Measurements from ENCODE around the gene LMNTD1. TPM values are rescaled to one million over a fixed set of nuclear protein-coding genes. Genes with fewer than 3 reads are reported as not detected.

The LMNTD1 gene
- total and polyA plus RNA-seq, 4 donors, result 0.18 to 14.9 (median 3.4) TPM

DNA sequence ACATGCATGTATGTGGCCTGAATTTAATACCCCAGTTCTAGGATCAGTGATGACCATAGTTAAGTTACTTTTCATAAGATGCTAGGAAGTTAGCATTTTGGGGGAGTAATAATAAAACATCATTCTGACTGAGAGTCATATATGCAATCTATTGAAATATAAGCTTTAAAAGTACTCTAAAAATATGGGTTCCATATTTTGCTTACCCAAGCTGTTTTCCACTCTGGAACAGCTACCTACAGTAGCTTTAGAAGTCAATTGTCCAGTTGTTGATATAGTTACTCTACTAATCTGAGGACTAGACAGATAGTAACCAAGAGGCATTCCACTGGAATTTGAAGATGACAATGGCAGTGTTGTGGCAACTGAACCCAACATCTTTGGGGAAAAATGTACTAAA lies 4.0 kb downstream of the LMNTD1 start:
- no peaks in the 10 kb centered on the region for H3K36me3 ChIP-seq (ENCODE audit: control insufficient read depth in 4 of 4, insufficient read depth in 4 of 4, low read length in 4 of 4)
- H3K4me1 ChIP-seq (ENCODE audit: control insufficient read depth in 5 of 5, insufficient read depth in 5 of 5, low read length in 5 of 5), result no peaks in the 10 kb centered on the region
- ATAC-seq (ENCODE audit: insufficient read depth, low FRiP score) (no peak), DNase-seq (no peak)
- no peak overlapping the region for H3K27ac ChIP-seq (ENCODE audit: low read depth in 1 of 2, low read length in 1 of 2)
- no peak overlapping the region for H3K9ac ChIP-seq (ENCODE audit: insufficient read depth in 1 of 2, low read length in 2 of 2)
- H3K9me3 ChIP-seq (ENCODE audit: control insufficient read depth in 4 of 4, insufficient read depth in 3 of 4, low read length in 3 of 4), result no peaks in the 10 kb centered on the region
- H3K4me3 ChIP-seq, result no peak overlapping the region
- H3K27me3 ChIP-seq (ENCODE audit: control insufficient read depth in 3 of 3, insufficient read depth in 3 of 3, low read length in 2 of 3), result no peaks in the 10 kb centered on the region
- TF ChIP-seq, protein P1, sequence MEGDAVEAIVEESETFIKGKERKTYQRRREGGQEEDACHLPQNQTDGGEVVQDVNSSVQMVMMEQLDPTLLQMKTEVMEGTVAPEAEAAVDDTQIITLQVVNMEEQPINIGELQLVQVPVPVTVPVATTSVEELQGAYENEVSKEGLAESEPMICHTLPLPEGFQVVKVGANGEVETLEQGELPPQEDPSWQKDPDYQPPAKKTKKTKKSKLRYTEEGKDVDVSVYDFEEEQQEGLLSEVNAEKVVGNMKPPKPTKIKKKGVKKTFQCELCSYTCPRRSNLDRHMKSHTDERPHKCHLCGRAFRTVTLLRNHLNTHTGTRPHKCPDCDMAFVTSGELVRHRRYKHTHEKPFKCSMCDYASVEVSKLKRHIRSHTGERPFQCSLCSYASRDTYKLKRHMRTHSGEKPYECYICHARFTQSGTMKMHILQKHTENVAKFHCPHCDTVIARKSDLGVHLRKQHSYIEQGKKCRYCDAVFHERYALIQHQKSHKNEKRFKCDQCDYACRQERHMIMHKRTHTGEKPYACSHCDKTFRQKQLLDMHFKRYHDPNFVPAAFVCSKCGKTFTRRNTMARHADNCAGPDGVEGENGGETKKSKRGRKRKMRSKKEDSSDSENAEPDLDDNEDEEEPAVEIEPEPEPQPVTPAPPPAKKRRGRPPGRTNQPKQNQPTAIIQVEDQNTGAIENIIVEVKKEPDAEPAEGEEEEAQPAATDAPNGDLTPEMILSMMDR (IDR thresholded peaks at IDR 0.05; ENCODE audit: control extremely low read depth, extremely low read depth), result no peak

DNA sequence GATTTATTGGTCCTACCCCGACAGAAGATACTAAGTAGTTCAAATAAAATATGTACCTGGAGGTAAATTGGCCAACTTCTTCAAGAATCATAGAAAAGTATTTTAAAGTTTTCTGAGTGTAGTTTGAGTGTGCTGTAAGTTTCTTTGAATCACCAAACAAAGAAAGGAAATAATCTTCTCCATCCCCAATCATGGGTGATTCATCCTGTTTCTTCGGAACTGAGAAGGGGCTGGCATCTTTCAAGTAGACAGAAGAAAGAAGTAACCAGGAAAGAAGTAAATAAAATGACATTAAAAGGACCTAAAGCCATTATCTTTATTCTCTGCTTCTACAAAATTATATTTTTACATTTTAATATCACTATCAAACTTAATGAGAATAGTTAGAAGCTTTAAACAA lies 6.8 kb downstream of the LMNTD1 start:
- no peak for ATAC-seq (ENCODE audit: insufficient read depth, low FRiP score)
- Histone ChIP-seq H3K36me3 (ENCODE audit: control insufficient read depth in 4 of 4, insufficient read depth in 4 of 4, low read length in 4 of 4) (no peaks in the 10 kb centered on the region), H3K4me3 (no peak overlapping the region), H3K9ac (ENCODE audit: insufficient read depth in 1 of 2, low read length in 2 of 2) (no peak overlapping the region), H3K4me1 (ENCODE audit: control insufficient read depth in 5 of 5, insufficient read depth in 5 of 5, low read length in 5 of 5) (no peaks in the 10 kb centered on the region), H3K27me3 (ENCODE audit: control insufficient read depth in 3 of 3, insufficient read depth in 3 of 3, low read length in 2 of 3) (no peaks in the 10 kb centered on the region), H3K9me3 (ENCODE audit: control insufficient read depth in 4 of 4, insufficient read depth in 3 of 4, low read length in 3 of 4) (no peaks in the 10 kb centered on the region), H3K27ac (ENCODE audit: low read depth in 1 of 2, low read length in 1 of 2) (no peak overlapping the region)
- TF ChIP-seq, protein P1 (IDR thresholded peaks at IDR 0.05; ENCODE audit: control extremely low read depth, extremely low read depth), result no peak
- WGBS, 2 donors, result 76 to 85% methylated on average over 2 of the region's 2 CpGs
- no peak for DNase-seq

DNA sequence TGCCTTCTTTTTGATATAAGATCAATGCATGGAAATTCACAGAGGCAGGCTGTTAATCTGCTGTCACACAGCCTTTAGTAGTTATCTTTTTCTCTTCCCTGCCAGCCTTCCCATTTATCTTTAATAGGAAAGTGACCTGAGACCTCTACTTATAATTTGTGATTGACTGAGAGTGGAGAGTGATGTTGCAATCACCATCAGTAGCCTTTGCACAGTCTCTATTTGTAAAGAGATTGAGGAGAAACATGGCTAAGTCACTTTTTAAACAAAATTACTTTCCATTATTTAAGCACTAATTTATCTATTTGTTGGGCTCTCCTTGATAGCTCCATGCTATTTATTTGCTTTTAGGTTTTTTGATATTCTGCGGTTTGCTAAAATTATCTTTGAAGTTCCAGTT lies 19.9 kb downstream of the LMNTD1 start:
- Histone ChIP-seq H3K36me3 (ENCODE audit: control insufficient read depth in 4 of 4, insufficient read depth in 4 of 4, low read length in 4 of 4) (no peaks in the 10 kb centered on the region), H3K4me1 (ENCODE audit: control insufficient read depth in 5 of 5, insufficient read depth in 5 of 5, low read length in 5 of 5) (no peaks in the 10 kb centered on the region), H3K27me3 (ENCODE audit: control insufficient read depth in 3 of 3, insufficient read depth in 3 of 3, low read length in 2 of 3) (no peaks in the 10 kb centered on the region), H3K4me3 (no peak overlapping the region), H3K9ac (ENCODE audit: insufficient read depth in 1 of 2, low read length in 2 of 2) (no peak overlapping the region), H3K27ac (ENCODE audit: low read depth in 1 of 2, low read length in 1 of 2) (no peak overlapping the region), H3K9me3 (ENCODE audit: control insufficient read depth in 4 of 4, insufficient read depth in 3 of 4, low read length in 3 of 4) (no peaks in the 10 kb centered on the region)
- DNase-seq (no peak), ATAC-seq (ENCODE audit: insufficient read depth, low FRiP score) (no peak)
- TF ChIP-seq, protein P1 (IDR thresholded peaks at IDR 0.05; ENCODE audit: control extremely low read depth, extremely low read depth), result no peak
- WGBS, 2 donors, result 96 to 97% methylated on average over 1 of the region's 1 CpG

DNA sequence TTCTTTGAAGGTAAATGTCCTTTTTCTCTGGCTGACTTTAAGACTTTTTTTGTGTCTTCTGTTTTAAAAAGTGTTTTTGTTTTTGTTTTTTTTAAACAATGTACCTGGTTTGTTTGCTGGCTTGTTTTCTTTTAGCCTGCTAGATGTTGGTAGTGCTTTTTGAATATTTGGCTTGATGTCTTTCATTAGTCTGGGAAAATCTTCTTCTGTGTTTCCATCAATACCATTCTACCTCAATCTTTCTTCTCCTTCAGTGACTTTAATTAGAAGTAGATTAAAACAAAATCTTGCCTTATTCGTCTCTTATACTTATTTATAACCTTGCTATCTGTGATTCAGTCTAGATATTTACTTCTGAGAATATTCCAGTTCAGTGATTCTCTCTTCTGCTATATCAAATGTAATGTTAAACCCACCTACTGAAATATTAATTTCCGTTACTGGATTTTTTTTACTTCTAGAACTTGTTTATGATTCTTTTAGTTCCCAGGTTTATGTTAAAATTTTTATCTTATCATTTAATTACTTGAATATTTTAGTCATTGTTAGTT lies 21.5 kb downstream of the LMNTD1 start:
- peaks cover 0 to 6% (median 0%) of the 10 kb centered on the region in 5 donors for H3K4me1 ChIP-seq (ENCODE audit: control insufficient read depth in 5 of 5, insufficient read depth in 5 of 5, low read length in 5 of 5)
- TF ChIP-seq, protein P1 (IDR thresholded peaks at IDR 0.05; ENCODE audit: control extremely low read depth, extremely low read depth), result no peak

More for the DNA sequence above, 21.5 kb downstream of the LMNTD1 start:
- Histone ChIP-seq H3K36me3 (ENCODE audit: control insufficient read depth in 4 of 4, insufficient read depth in 4 of 4, low read length in 4 of 4) (no peaks in the 10 kb centered on the region), H3K9me3 (ENCODE audit: control insufficient read depth in 4 of 4, insufficient read depth in 3 of 4, low read length in 3 of 4) (no peaks in the 10 kb centered on the region), H3K4me3 (no peak overlapping the region), H3K27ac (ENCODE audit: low read depth in 1 of 2, low read length in 1 of 2) (no peak overlapping the region), H3K27me3 (ENCODE audit: control insufficient read depth in 3 of 3, insufficient read depth in 3 of 3, low read length in 2 of 3) (no peaks in the 10 kb centered on the region), H3K9ac (ENCODE audit: insufficient read depth in 1 of 2, low read length in 2 of 2) (no peak overlapping the region)
- DNase-seq (no peak), ATAC-seq (ENCODE audit: insufficient read depth, low FRiP score) (no peak)
- WGBS, 2 donors, result 47 to 48% methylated on average over 2 of the region's 2 CpGs
